GM19324 (cell line): ENCODE data around the gene CMPK1.
"Not testable (repeated sequence)": the region's sequence is repeated elsewhere in the genome, so short reads cannot be mapped to it uniquely, and the experiment has no call there.

Experiments
- ATAC-seq: cut with Tn5 transposase; IDR thresholded peaks from one replicate; pipeline ENCODE4 v1.9.1; 2021; ENCODE audit warnings: mild to moderate bottlenecking, moderate library complexity; ENCODE audit not compliant: unreplicated experiment, low FRiP score

Gene CMPK1, protein sequence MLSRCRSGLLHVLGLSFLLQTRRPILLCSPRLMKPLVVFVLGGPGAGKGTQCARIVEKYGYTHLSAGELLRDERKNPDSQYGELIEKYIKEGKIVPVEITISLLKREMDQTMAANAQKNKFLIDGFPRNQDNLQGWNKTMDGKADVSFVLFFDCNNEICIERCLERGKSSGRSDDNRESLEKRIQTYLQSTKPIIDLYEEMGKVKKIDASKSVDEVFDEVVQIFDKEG

DNA sequence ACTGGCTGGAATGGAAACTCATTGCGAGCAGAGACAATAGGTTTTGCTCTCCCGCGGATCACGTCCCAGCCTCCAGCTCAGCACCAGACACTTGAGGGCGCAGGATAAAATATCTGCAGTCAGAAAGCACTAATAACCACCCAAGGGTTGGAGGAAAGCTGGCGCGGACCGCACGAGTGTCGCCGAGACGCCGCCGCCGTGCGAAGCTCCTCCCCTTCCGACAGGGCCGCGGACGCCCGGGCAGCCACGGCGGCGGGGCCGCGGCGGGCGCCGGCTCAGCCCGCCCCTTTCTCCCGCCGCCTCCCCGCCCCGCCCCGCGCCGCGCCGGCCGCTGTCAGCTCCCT is at the start of gene CMPK1:
TSS of gene CMPK1 (plus strand) at position 213 of the 344 bp plus-strand sequence. CDS start 156 bp downstream, outside the sequence.
- peak; percentile 85 for ATAC-seq

DNA sequence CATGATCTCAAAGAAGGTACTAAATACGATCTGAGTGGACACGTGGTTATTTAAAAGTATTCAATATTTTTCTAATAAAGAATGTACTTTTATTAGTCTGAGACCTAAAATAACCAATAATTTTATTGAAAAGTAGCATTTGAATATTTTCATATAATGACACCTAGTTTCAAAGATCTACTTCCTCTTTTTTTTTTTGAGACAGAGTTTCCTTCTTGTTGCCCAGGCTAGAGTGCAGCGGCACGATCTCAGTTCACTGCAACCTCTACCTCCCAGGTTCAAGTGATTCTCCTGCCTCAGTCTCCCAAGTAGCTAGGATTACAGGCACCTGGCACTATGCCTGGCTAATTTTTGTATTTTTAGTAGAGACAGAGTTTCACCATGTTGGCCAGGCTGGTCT is 45.5 kb upstream of the CMPK1 start:
- not testable (repeated sequence) for ATAC-seq

DNA sequence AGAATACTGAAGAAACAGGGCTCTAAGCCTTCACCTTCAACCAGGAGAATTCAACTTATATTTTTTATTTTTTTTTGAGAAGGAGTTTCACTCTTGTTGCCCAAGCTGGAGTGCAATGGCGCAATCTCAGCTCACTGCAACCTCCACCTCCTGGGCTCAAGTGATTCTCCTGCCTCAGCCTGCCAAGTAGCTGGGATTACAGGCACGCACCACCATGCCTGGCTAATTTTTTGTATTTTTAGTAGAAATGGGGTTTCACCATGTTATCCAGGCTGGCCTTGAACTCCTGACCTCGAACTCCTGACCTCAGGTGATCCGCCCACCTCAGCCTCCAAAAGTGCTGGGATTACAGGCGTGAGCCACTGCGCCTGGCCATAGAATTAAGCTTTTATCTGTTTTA is 38.7 kb upstream of the CMPK1 start:
- ATAC-seq: not testable (repeated sequence)

DNA sequence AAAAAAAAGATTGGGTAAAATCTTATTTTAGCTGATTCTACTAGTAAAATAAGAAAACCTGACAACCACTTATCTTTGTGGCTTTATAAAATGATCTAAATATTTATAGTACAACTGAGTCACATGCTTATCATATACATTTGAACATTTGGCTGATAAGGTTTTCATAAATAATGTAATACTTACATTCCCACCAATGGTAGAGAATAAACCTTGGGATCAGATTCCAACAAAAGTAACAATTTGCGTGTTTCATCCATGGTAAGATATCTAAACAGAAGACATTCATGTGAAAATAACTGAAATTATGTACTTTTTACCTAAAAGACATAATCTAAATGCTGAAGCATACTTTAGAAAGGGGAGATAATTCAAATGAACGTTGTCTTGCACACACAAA is 38.0 kb upstream of the CMPK1 start:
- no peak for ATAC-seq

DNA sequence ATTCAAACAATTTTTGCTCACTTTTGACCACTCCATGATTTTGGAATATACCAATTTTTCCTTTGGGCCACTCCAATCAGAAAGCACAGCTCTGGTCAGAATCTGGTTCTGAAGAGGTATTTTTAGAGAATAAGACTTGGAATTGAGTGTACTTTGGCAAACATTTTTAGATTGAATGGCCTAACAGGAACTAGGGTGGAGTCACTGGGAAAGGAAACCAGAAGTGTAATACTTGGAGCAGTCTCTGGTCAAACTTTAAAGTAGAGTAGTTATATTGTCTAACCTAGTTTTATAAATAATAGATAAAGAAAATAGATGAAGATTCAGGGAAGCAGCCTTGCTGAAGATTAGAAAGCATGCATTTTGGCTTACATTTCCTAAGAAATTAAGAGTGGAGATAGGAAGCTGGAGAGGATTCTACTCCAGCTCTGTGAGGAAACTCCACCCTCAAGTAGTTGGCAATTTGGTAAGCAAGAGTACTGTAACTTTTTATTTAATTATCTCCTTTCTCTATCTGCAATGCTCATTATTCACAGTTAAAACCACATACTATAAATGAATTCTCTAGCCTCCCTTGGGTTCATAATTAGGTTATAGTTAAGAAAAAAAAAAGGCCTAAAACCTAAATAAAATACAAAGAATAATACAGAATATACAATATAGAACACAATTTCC is 35.4 kb upstream of the CMPK1 start:
- no peak for ATAC-seq

DNA sequence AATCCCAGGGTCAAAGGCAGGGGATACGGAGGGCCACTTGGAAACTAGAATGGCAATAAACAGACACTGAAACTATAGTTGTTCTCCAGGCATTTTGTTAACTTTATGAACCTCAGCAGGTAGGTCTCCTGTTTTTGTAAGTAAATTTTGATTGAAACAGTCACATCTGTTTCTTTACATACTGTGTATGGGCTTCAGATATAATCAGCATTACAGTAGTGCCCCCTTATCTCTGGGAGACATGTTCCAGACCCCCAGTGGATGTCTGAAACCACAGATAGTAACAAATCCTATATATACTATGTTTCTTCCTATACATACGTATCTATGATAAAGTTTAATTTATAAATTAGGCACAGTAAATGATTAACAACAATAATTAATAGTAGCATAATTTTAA is 31.1 kb upstream of the CMPK1 start:
- ATAC-seq: no peak

DNA sequence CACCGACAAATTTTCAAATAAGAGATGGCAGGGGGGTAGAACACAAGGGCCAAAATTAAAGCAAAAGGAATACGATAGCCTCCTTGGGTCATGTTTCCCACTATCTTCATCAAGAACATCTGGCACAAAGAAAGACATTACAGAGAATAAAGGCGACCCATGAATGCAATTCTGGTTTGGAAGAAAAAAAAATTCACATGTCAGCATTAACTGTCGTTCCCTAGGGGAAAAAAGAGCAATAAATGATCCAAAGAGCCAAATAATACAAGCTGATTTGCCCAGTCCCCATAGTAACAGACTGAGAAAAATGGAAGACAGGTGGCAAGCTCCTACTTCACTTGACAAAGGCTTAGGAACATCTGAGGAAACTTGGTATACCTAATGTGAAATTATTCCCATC is 24.2 kb upstream of the CMPK1 start:
- no peak for ATAC-seq

DNA sequence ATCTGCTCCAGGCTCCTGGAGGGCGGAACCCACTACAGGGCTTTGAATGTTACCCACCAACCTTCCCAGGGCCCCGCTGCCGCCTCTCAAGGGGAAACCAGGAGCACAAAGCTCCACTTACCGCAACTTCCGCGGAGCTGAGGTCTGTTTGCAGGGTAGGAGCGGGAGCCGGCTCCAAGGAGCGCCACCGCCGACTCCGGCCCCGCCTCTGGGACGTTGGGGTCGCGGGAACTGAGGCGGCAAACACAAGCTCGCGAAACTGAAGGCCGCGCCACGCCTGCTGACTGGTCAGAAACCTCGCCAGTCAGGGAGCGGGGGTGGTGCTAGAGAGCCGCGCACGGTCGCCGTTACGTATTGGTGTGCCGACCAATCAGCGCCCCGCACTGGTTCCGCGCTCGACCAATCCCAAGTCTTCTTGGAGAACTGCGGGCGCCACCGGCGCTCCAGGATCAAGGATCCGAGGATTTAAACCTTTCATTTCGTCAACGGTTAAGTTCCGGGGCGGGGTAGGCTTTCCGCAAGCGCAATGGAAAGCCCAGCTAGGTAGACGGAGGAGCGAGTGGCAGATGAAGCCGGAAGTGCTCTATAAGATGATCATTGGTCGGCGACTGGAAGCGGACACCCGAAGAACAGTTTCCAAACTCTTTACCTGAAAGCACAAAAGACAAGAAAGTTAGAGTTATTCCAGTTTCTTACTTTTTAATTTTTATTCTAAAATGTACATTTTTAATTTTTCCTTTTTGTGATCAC is 19.5 kb upstream of the CMPK1 start, which contains the start of gene STIL:
TSS of gene STIL (minus strand) at position 233 of the 750 bp plus-strand sequence. CDS start 3,828 bp downstream, outside the sequence.
- peak; percentile 98 for ATAC-seq

DNA sequence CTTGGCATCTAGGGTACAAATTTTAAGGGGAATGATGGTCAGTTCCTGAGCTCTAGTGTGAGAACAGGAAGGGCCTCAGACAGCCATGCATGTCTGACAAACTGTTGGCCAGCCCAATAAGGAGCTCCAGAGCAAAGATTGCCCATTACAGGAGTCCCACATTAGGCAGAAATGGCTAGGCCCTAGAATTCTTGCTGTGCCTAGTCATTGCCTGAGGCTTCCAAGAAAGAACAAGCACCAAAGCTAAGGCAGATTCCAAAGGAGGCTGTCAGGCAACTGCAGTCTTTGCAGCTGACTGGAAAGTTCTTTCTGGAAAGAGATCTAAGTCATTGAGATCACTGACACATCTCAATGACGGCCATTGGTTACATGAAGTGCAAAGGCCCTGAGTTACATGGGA is 15.7 kb upstream of the CMPK1 start:
- ATAC-seq: no peak

DNA sequence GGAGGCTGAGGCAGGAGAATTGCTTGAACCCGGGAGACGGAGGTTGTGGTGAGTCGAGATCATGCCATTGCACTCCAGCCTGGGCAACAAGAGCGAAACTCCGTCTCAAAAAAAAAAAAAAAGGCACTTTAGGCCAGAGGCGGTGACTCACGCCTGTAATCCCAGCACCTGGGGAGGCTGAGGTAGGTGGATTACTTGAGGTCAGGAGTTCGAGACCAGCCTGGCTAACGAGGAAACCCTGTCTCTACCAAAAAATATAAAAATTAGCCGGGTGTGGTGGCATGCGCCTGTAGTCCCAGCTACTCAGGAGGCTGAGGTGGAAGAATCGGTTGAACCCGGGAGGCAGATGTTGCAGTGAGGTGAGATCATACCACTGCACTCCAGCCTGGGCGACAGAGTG is 13.6 kb upstream of the CMPK1 start:
- ATAC-seq: not testable (repeated sequence)

DNA sequence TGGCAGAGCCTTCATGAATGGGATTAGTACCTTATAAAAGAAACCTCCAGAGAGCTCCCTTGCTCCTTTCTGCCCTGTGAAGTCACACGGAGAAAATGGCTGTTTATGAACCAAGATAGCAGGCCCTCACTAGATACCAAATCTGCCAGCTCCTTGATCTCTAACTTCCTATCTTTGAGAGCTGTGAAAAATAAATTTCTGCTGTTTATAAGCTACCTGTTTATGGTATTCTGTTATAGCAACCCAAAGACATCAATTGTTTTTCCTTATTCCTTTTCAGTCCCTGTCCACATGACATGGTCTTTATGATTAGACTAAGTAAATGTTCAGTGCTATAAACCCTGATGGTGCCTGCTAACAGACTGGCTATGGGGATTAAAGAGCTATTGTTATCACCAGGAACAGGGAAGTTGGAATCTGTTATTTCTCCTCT is 10.0 kb upstream of the CMPK1 start:
- ATAC-seq: no peak

DNA sequence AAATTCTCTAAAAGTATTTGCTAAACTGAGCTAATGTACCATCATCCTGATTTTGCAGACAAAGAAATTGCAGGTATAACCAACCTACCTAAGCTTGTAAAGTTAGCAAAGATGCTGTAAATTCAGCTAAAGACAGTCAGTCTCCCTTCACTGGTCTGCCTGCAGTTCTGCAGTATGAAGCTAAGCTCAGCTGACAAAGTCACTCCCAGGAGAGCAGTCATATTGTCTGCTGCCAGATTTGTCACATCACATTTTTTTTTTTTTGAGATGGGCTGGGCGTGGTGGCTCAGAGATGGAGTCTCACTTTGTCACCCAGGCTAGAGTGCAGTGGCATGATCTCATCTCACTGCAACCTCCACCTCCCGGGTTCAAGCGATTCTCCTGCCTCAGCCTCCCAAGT is 8.9 kb upstream of the CMPK1 start:
- ATAC-seq: no peak

DNA sequence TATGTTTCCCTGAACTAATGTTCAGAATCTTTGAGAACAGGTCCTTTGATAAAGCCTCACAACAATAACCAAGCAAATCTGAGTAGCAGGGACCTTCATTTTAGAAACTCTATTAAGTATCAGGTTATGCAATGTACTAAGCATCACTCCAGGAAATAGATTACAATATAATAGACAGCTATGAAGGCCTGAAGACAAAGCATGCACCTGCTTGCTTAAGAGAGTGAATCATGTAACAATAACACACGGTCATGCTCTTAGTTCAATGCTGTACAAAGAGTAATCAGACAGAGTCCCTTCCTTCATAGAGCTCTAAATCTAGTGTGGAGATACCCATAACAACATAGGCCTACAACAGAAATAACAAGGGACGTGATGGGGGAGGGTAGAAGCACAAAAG is 8.1 kb upstream of the CMPK1 start:
- ATAC-seq: no peak

DNA sequence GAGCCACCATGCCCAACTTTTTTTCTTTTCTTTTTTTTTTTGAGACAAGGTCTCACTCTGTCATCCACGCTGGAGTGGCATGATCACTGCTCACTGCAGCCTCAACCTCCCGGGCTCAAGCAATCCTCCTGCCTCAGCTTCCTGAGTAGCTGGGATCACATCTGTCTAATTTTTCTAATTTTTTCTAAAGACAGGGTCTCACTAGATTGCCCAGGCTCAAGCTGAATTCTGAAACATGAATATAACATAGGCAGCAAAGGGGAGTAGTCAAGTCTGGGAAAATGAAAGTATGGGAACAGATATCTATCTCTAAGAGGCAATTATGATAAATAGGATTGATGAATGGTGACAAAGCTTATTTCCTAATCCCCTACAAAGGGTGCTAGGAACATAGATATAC is 7.3 kb upstream of the CMPK1 start:
- ATAC-seq: no peak

DNA sequence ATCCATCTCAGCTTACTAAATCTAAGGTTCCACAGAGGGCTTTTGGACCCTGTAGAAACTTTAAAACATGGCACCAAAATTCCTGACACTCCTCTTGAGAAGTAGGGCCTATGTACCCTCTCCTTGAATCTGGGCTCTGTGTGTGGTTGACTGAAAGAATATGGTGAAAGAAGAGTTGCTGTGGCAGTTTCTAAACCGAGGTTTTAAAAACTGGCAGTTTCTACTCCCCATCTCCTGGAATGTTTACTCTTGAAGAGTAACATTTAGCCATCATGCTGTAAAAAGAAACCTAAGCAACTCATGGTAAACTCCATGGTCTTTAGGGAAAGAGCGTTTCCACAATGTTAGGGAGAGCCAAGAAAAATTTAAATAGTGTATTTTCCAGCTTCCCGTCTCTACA is 4.6 kb upstream of the CMPK1 start:
- no peak for ATAC-seq

DNA sequence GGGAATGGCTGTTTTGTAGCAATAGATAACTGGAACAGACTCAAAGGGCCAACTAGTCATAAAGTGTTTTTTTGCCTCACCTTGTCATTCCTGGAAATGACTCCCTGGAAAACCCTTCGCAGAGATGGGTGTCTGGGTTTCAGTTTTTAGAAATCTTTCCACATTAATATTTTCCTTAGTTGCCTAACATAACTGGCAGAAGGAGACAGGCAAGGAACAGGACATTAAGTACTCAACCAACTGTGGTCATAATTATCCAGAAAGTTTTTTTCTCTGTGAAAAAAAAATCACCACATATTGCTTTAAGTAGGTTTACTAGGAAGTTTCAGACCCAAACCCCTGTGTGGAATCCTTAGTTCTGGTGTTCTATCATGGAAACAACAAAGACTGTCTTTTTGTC is 3.4 kb upstream of the CMPK1 start:
- ATAC-seq: no peak

DNA sequence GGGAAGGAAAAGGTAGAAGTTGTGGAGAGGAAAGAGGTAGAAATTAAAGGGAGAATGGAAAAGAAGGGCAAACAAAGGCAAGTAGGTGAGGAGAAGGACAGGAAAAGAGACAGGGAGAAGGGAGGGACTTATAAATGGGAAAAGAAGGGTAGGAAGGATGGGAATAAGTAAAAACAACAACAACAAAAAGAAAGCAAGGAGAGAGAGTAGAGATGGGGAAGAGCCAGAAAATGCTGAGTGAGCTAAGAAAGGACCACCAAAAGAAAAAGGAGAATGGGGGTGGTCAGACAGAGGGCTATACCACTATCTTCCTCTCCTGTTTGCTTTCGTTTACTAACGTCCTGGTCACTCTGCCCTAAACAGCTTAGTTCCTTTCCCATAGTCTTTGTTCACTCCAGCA is 1.7 kb upstream of the CMPK1 start:
- ATAC-seq: no peak

DNA sequence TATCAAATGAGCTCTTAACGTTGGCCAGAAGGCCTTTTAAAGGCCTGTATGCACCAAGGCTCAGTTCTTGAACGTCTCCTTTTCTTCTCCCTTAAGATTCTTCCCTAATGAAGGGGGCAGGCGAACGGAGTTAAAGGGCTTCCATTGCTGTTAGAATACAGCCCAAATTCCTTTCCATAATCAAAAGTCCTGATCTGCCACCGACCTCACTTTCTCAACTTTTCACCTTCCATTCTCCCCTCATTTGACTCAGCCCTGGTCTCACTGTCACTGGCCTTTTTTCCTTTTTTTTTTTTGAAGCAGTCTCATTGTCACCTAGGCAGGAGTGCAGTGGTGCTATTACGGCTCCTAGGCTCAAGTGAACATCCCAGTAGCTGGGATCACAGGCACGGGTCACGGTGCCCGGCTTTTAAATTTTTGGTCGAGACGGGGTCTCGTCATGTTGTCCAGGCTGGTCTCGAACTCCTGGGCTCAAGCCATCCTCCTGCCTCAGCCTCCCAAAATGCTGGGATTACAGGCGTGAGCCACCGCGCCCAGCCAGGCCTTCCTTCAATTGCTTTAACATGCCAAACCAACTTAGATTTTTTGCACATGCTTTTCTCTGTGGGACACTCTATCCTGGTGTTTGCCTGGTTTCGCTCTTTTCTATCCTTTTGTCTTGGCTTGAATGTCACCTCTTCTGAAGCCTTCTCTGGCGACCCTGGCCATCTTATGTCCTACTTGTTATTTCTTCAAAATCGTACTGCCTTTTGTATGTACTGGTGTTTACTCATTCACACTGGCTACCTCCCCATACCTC is 612 bp upstream of the CMPK1 start:
- no peak for ATAC-seq

DNA sequence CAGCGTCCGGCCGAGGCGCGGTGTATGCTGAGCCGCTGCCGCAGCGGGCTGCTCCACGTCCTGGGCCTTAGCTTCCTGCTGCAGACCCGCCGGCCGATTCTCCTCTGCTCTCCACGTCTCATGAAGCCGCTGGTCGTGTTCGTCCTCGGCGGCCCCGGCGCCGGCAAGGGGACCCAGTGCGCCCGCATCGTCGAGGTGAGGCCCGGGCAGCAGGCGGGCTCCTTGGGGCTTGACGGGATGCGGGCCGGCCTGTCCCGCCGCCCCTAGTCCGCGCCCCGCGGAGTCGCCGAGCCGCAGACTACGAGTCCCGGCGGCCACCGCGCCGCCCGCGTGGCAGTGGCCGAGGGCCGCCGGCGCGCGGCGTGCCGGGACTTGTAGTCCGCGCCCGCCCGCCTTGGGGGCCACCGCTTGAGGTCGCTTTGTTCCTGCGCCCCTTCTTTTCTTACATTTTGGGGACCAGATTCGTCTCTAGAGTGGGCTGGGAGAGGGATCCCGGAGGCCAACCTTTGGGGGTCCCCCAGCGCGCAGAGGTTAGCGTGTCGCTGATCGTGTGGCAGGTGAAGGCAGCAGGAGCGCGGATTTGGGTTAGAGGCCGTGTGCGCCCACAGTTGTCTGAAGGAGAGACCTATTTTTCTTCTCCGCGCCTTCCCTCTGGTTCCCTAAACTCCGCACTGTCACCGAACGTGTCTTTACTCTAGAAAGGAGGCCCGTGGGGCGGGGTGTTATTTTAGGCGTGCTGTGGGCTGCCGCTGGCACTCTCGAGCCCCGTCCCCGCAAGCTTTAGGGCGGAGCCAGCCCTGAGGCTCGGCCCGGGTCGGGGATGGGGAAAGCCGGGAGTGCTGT is 553 bp downstream of the CMPK1 start:
- ATAC-seq: peak; percentile 90
